SK-N-SH treated with all-trans-retinoic acid at 6 μM for 48 hours (cell line): ENCODE measurements around the gene PPP2R5B.

Source experiments
- ATAC-seq: fragments of 200-7000 bp; cut with Tn5 transposase; 3 replicates; pipeline ENCODE4 v1.9.1; 2020; ENCODE audit warnings: mild to moderate bottlenecking, moderate library complexity
- ARNTL ChIP-seq: fragments of 450-650 bp; formaldehyde crosslinking; IDR thresholded peaks from 2 replicates; pipeline ENCODE4 v1.5.0; 2020; ENCODE audit warnings: low read depth, mild to moderate bottlenecking, moderate library complexity, borderline replicate concordance
- BACH2 ChIP-seq: fragments of 250-450 bp; sonication (Bioruptor Pico); IDR thresholded peaks from 2 replicates; pipeline ENCODE4 v1.9.0; 2021; ENCODE audit warnings: mild to moderate bottlenecking, borderline replicate concordance
- CREB5 ChIP-seq: fragments of 250-450 bp; sonication (Bioruptor Pico); IDR thresholded peaks from 2 replicates; pipeline ENCODE4 v1.5.1; 2020; ENCODE audit warnings: low read depth, mild to moderate bottlenecking, moderate library complexity
- CSDC2 ChIP-seq: fragments of 250-450 bp; sonication (Bioruptor Pico); IDR thresholded peaks from 2 replicates; pipeline ENCODE4 v1.5.0; 2020; ENCODE audit warnings: mild to moderate bottlenecking, moderate library complexity
- CSRNP3 ChIP-seq: fragments of 250-450 bp; sonication (Bioruptor Pico); IDR thresholded peaks from 2 replicates; pipeline ENCODE4 v1.5.1; 2021; ENCODE audit warnings: mild to moderate bottlenecking, moderate library complexity
- ESRRG ChIP-seq: fragments of 250-450 bp; sonication (Bioruptor Pico); IDR thresholded peaks from 2 replicates; pipeline ENCODE4 v1.6.1; 2021; ENCODE audit warnings: mild to moderate bottlenecking
- GLIS3 ChIP-seq: fragments of 250-450 bp; sonication (Bioruptor Pico); IDR thresholded peaks from 2 replicates; pipeline ENCODE4 v1.5.0; 2020; ENCODE audit warnings: mild to moderate bottlenecking, moderate library complexity
- ISL1 ChIP-seq: fragments of 250-450 bp; sonication (Bioruptor Pico); IDR thresholded peaks from 2 replicates; pipeline ENCODE4 v2.1.2; 2022; ENCODE audit warnings: mild to moderate bottlenecking, moderate library complexity
- OSR1 ChIP-seq: fragments of 250-450 bp; sonication (Bioruptor Pico); IDR thresholded peaks from 2 replicates; pipeline ENCODE4 v1.8.0; 2022; ENCODE audit warnings: moderate library complexity, mild to moderate bottlenecking, inconsistent platforms
- POU6F1 ChIP-seq: fragments of 250-450 bp; sonication (Bioruptor Pico); IDR thresholded peaks from 2 replicates; pipeline ENCODE4 v1.8.0; 2021; ENCODE audit warnings: low read depth, mild to moderate bottlenecking, moderate library complexity, borderline replicate concordance
- PPARA ChIP-seq: fragments of 250-450 bp; sonication (Bioruptor Pico); IDR thresholded peaks from 2 replicates; pipeline ENCODE4 v1.5.0; 2020; ENCODE audit warnings: mild to moderate bottlenecking, borderline replicate concordance
- RARB ChIP-seq: fragments of 250-450 bp; sonication (Bioruptor Pico); IDR thresholded peaks from 2 replicates; pipeline ENCODE4 v1.8.0; 2021; ENCODE audit warnings: mild to moderate bottlenecking, moderate library complexity
- SNAI2 ChIP-seq: fragments of 250-450 bp; sonication (Bioruptor Pico); IDR thresholded peaks from 2 replicates; pipeline ENCODE4 v1.5.0; 2020; ENCODE audit warnings: mild to moderate bottlenecking, moderate library complexity
- TCF4 ChIP-seq: fragments of 250-450 bp; sonication (Bioruptor Pico); IDR thresholded peaks from 2 replicates; pipeline ENCODE4 v1.8.0; 2021; ENCODE audit warnings: mild to moderate bottlenecking, moderate library complexity, borderline replicate concordance
- TOX ChIP-seq: fragments of 250-450 bp; sonication (Bioruptor Pico); IDR thresholded peaks from 2 replicates; pipeline ENCODE4 v1.8.0; 2021; ENCODE audit warnings: mild to moderate bottlenecking, moderate library complexity, borderline replicate concordance
- TSHZ2 ChIP-seq: fragments of 250-450 bp; sonication (Bioruptor Pico); IDR thresholded peaks from 2 replicates; pipeline ENCODE4 v1.5.0; 2020; ENCODE audit warnings: mild to moderate bottlenecking, moderate library complexity
- ZC3H10 ChIP-seq: fragments of 250-450 bp; sonication (Bioruptor Pico); IDR thresholded peaks from 2 replicates; pipeline ENCODE4 v1.5.1; 2021; ENCODE audit warnings: mild to moderate bottlenecking, moderate library complexity
- ZFP3 ChIP-seq: fragments of 250-450 bp; sonication (Bioruptor Pico); IDR thresholded peaks from 2 replicates; pipeline ENCODE4 v1.5.0; 2020; ENCODE audit warnings: mild to moderate bottlenecking, moderate library complexity
- ZFP30 ChIP-seq: fragments of 450-650 bp; formaldehyde crosslinking; IDR thresholded peaks from 2 replicates; pipeline ENCODE4 v1.5.0; 2022; ENCODE audit warnings: mild to moderate bottlenecking, moderate library complexity
- ZNF565 ChIP-seq: fragments of 450-650 bp; formaldehyde crosslinking; conservative IDR thresholded peaks from 2 replicates; pipeline ENCODE4 v1.5.0; 2020; ENCODE audit warnings: low read depth, mild to moderate bottlenecking, moderate library complexity

The PPP2R5B gene

GRCh38 chr11:64908766-64909165 lies 15.7 kb upstream of the PPP2R5B start:
- TF ChIP-seq TCF4 (CRISPR knock-in tag) (no peak), PPARA (no peak), POU6F1 (CRISPR knock-in tag) (no peak), ISL1 (CRISPR knock-in tag) (no peak), ZC3H10 (CRISPR knock-in tag) (no peak), CSDC2 (CRISPR knock-in tag) (no peak), ESRRG (CRISPR knock-in tag) (no peak), ZNF565 (no peak), CSRNP3 (CRISPR knock-in tag) (no peak), OSR1 (no peak), ZFP3 (CRISPR knock-in tag) (no peak), TSHZ2 (no peak), BACH2 (CRISPR knock-in tag) (no peak), ZFP30 (CRISPR knock-in tag) (no peak)
- ATAC-seq = no peak

- ATAC-seq = no peak
- TF ChIP-seq CREB5 = no peak
Measured at GRCh38 chr11:64909653-64910343, 14.7 kb upstream of the PPP2R5B start.

- ATAC-seq = no peak
- TF ChIP-seq ZFP3 (CRISPR knock-in tag) (no peak), GLIS3 (CRISPR knock-in tag) (no peak), TOX (CRISPR knock-in tag) (no peak), SNAI2 (CRISPR knock-in tag) (no peak), TSHZ2 (no peak), ISL1 (CRISPR knock-in tag) (no peak), CSRNP3 (CRISPR knock-in tag) (no peak), CREB5 (no peak), POU6F1 (CRISPR knock-in tag) (no peak), PPARA (no peak), ARNTL (CRISPR knock-in tag) (no peak), CSDC2 (CRISPR knock-in tag) (no peak), RARB (no peak), BACH2 (CRISPR knock-in tag) (no peak)
Measured at GRCh38 chr11:64910451-64911093, 13.9 kb upstream of the PPP2R5B start.
